HG03139 (cell line): ENCODE measurements around the gene ITPR1.
A peak's percentile ranks its signal among the peaks of the same experiment; 100 is the strongest.

Experiments
- ATAC-seq: cut with Tn5 transposase; IDR thresholded peaks from one replicate; pipeline ENCODE4 v1.9.1; 2021; ENCODE audit not compliant: unreplicated experiment

Gene ITPR1

DNA sequence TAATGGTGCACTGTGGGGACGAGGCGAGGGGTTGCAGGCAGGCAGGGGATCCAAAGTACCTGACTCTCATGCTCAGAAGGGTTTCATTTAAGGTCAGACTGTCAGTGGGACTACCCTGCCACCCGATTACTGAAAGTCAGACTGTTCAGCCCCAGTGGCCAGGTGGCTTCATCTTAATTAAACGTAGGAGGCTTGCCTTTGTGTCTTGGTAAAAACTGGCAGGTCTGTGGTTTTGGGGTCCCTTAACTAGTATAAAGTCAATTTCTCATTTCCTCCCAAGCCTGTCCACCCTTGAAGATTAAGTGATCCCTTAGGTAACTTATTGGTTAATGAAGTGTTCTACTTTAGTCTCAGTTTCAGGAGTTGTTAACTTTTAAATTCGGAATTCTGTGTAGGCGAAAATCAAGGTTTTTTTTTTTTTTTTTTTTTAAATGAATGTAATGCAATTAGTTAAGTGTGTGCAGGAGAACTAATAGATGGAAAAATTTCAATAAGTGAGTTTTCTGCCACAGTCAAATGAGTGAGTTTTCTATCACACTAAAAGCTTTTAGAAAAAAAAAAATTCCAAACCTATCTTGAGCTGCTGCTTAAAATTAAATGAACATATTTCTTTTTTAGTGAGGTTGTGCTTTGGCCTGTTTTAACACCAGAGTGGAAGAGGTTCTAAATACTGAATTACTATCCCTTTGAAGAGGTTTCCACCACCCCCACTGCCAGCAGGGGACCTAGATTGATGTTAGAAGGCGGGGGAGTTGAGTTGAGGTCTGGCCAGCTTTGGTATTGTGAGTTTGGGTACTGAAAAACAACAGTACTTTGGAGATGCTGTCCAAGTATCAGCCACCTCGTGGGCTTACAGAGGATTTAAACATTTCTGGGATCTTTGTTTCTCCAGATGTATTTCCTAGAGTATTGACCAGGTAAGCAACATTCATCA is 15.2 kb downstream of the ITPR1 start:
- ATAC-seq: peak; percentile 62

DNA sequence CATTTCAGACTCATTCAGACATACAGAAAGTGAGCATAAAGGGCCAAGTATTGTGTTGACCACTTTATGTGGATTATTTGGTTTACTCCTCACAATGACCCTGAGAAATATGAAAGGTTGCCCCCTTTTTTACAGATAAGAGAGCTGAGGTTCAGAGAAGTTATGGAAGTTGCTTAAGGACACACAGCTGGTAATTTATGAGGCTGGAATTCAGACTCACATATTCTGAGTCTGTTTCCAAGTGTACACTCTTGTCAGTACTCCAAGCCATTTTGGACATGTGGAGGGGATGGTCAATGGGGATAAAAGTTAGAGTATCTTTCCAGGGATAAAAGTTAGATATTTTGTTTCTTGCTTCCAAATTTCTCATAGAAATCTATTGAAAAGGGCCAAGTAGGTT is 15.9 kb downstream of the ITPR1 start:
- no peak for ATAC-seq

DNA sequence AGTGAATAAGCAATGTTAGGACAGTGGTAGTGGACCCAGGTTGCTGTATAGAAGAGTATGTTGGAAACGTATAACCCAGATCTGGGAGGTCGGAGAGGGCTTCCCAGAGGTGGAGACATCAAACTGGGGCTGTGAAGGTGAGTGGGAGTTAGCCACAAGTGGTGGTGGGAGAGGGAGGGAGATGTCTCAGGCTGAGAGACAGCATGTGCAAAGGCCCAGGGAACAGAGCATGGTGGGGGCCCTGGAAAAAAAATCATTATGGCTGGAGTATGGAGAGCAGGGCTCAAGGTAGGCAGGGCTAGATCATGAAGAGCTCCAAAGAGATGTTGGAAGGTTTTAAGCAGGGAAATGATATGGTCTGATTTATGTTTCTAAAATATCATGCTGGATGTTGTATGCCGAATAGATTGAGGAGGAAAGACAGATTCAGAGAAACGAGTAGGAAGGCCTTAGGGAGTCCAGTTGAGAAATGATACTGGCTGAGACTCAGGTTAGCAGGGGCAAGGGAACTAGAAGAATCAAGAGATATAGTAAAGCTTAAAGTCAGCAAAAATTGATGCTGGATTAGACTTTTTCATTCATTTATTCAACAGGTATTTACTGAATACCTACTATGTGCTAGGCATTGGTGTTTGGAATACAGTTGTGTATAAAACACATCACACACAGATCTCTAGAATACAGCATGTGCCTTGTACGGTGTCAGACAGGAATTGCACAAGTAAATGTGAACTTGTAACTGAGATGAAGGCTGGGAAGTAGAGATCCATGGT is 17.0 kb downstream of the ITPR1 start:
- no peak for ATAC-seq

DNA sequence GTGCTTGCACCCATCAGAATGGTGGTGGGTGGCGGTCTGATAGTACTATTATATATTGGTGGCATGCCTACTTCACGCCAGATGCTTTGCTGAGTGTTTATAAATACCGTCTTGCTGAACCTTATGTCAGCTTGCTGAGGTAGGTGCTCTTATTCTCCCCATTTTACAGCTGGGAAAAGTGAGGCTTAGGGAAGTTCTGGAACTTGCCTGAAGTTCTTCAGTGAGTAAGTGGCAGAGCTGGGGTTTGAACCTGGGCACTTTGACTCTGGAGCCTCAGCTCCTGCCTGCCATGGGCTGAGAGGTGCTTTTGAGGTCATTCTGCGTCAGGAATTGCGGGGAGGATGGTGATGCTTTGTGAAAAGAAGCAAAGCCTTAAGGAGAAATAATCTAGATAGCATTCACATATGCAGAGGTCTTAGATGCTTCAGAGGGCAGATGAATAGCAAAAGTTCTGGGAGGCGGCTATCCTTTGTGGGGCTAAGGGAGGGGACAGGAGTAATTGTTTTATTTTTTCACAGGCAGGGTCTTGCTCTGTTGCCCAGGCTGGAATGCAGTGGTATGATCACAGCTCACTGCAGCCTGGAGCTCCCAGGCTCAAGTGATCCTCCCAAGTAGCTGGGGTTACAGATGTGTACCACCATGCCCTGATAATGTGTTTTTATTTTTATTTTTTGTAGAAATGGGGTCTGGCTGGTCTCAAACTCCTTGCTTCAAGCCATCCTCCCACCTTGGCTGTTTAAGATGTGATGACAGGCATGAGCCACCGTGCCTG is 18.5 kb downstream of the ITPR1 start:
- ATAC-seq: no peak

DNA sequence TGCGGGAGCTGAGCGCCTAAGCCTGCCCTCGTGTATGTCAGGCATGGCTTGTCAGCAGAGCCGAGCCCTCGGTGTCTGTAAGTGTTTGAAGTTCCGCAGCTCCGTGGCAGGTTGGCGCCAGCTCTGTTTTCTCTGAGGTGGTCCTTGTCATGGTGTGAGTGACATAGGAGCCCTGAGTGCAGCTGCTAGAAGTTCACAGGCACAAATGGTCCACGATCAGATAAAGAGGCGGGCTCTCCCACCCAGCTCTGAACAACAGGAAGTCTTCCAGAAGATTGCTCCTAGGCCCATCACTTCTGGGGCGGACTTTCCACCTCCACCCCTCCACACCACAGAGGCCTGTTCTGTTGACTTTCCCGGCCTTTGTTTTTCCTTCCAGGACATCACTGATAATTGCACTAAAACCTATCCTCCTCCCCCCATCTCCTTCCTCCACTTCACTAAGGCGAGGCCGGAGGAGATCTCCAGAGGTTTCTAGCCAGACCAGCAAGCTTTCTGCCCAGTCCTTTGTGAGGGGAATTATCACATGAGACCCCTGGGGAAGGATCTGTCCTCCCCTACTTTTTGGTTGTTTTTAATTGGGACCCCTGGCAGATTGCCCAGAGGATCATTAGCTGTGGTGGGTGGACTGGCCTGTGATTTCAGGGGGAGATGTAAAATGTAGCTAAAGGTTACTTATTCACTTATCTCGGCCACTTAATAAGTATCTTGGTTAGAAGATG is 19.9 kb downstream of the ITPR1 start:
- ATAC-seq: no peak

DNA sequence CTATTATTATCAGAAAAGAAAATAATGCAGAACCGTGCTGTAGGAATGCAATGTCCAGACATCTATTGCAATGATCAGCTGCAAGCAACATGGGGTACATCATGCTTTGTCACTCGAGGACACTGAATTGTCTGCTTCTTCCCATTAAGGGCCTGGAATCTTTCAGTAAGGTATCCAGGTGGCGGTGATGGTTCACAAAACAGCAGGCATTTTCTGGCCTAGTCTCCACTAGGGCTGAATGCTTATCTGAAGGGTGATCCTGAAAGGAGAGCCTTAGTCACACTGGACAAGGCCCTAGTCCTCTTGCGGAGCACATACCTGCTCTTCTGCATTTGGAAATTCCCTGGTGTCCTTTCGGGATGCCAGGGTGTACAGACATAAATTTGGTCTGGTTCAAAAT is 21.2 kb downstream of the ITPR1 start:
- ATAC-seq: no peak

DNA sequence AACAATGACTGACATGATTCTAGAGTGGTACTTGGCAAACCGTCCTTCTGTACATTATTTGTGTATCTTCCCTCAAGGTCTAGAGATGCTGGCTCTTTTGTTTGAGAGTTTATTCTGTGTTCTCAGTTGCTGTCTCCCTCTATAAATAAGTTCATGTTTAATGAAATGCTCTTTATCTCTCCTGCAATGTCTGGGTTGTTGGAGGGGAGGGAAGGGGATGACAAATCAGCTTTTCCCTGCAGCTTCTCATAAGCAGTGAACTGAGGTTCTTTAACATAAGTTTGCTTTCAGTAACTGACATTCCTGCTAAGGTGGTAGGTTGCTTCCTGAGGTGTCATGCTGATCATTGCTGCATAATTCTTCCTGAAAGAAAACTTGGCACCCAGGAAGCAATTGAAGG is 21.8 kb downstream of the ITPR1 start:
- no peak for ATAC-seq

DNA sequence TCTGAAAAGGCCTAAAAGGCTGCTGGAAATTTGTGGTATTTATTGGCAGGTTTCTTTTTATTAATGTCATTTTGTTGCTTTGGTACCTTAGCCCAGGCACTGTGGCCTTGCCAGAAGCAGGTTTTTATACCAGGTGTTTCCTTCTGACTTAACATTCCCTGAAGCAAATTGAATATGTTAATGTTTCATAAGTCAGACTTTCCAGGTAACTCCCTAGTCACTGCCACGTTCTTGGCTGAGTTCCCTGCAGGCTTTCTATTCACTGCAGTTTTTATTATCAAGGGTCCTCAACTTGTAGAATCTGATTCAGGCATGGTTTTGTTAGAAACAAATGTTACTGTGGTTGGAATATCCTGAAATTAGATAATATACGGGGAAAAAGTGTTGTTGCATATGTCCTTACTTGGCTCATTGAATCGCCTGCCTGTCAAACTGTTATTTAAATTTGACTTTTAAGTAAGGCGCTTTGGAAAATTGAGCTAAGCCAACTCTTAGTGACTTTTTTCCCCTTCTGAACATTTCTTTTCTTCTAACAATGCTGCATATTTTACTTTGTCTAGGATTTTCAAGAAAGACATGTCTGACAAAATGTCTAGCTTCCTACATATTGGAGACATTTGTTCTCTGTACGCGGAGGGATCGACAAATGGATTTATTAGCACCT is 22.9 kb downstream of the ITPR1 start:
- ATAC-seq: no peak

DNA sequence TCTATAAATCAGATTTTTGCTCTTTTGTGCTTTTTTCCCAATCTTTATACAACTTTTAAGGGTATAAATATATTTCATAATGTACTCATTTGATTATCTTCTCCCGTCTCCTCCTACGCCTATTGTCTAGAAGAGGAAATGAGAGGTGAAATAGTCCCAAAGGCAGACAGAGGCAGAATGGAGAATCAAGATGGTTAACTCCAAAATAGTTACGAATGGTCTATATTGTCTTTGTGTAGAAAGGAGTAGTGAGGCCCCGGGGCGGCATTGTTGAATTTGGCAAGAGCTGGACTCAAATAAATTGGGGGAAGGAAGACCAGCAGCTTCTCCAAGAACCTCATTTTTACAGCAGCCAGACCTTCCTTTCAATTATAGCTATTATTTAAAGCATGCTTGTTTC is 23.9 kb downstream of the ITPR1 start:
- ATAC-seq: no peak

DNA sequence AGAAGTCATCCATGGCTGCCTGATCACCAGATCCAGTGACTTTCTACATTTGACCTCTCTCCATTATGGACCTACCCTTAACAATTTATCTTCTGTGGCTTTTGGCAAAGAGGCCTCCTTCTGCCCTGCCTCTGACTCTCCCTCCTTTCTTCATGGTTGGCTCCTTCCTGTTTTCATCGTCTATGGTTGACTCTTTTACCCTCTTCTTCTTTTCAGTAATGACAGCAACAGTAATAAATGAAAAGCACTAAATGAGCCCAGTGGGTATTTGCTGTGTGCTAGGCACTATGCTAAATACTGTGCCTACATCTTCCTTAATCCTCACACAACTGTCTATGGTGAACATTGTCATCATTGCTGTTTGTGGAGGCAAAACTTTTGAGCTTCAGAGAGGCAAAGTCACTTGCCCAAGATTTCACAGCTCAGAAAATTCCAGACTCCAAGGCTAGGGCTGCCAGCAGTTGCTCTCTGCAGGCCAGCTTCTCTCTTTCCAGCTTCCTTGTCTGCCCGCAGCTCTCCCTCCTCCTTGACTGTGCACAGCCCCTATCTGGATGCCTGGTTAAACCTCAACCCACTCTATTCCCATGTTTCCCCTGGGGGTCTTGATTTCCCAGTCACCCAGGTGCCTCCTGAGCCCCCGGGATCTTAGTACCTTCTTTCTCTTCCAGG is 24.6 kb downstream of the ITPR1 start:
- ATAC-seq: no peak

DNA sequence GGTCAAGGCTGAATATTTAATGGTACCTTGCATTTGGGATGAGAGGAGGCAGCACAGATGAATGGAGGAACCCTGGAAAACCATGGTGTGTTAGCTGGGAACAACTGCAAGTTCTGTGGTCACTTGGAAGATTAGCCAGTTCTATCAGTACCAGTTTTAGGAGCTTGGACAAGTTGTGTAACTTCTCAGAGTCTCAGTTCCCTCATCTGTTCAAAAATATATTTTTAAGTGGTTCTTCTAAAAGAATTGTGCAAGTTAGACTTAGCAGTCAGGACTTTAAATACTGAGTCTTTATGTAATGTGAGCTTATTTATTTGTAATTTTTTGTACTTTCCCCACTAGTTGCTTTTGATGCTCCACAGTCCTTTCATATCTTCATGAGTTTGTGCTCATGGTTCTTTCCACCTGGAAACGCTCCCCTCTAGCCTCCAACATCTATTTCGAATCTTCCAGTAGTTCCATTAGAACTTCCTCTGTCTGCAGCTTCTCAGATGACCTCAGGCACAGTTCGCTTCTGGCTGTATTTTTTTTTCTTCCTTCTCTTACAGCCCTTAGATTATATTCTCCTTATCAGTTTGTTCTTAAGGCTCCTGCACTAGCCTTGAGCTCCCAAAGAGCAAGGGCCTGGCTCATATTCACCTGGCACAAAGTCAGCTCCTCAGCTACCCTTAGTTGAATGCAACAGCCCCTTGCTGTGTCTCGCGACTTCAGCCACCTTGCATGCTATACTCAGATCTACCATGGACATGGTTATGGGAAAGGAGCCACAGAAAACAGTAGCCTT is 27.1 kb downstream of the ITPR1 start:
- ATAC-seq: no peak

DNA sequence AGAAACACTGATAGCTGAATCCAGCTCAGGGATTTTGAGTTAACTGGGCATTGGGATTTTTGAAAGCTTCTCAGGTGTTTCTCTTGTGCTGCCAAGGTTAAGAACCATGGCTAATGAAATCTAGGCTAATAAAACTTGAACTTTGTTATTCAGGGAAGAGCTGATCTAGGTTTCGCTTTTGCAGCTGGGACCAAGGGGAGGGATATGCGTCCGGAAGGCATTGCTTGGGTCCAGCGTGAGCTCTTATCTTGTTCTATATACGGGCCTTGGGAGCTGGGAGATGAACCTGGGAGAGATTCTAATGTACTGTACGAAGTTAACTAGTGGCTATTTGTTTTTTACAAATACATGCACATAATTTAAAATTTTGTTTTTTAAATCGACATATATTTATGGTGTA is 29.8 kb downstream of the ITPR1 start:
- no peak for ATAC-seq

DNA sequence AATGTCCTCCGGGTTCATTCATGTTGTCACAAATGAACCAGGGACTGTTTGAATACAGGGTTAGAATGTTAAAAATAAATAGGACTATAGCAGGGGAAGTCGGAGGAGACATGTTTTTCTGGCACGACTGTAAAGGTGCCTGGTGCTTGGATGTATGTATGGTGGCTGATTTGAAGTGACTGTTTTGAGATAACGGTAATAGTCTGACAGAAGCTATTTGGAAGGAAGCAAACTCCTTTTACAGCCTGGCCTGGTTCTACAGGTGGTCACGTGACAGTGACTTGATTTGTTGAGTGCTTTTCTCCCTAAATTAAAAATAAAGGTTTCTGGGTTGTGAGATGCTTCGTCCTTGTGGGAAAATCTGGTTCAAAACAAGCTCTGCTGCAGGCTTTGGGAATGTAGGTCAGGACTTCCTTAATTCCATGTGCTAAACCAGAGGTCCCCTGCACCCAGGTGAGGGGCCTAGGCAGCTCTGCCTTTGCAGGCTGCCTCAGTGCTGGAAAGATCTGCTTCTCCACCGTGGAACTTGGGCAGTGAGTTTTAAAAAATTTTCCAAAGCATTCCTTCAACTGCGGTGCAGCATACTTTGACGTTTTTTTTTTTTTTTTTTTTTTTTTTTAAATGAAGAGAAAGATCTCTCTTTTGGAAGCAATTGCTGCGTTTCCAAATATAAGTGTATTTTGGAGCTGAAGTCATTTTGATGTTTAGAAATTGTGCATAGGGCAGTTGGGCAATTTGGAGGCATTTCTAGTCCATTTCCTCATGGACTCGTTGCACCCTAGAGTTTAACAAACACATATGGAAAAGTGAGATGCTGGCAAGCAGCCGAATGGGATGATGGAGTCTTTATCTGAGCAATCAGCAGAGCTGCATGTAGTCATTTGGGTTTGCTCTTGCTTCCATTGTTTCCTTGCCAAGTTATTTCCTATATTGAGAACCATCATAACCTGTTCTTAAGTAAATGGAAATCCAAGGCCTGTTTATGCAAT is 30.9 kb downstream of the ITPR1 start:
- no peak for ATAC-seq

DNA sequence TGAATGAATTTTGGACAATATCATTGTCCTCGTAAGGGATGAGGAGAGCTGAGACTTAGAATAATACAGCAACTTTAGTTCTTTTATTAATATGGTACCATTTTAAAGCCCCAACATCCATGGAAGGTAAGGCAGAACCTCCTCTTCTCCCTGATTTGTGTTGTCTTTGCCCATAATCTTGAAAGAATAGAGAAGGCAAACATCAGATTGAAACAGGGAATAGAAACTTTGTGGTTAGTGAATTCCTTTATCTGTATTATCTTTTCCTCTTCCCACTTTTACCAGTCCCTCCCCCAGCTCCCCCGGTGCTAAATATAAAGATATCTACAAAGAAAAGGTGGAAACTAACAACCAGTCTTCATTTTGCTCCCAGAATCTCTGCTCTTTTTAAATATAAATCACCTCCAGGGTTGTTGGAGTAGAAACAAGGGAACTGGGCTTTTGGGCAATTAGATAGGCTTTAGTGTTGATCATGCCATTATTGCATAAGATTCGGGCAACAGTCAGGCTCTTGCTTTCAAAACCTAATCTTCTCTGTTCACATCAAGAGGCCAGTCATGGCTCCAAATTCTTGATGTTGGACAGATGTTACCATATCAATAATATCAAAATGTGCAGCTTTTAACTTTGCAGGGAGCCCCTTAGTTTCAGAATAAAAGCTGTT is 32.5 kb downstream of the ITPR1 start:
- ATAC-seq: no peak

DNA sequence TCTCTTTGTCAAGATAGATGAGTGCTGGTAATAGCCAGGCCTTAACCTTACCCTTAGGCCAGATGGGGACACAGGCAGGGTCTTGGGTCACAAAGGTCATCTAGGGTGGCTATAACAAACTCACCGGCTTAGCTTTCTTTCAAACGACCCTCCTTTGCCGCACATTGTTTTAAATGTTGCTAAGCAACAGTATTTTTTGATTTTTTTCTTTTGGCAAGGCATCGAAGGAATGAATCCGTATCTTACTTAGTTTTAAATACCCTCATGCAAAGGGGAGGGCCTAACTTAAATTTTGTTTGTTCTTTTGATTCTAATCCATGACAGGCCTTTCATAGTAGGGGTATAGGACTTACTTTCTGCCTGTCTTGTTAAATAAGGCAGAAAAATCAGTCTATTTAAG is 35.2 kb downstream of the ITPR1 start:
- ATAC-seq: no peak

DNA sequence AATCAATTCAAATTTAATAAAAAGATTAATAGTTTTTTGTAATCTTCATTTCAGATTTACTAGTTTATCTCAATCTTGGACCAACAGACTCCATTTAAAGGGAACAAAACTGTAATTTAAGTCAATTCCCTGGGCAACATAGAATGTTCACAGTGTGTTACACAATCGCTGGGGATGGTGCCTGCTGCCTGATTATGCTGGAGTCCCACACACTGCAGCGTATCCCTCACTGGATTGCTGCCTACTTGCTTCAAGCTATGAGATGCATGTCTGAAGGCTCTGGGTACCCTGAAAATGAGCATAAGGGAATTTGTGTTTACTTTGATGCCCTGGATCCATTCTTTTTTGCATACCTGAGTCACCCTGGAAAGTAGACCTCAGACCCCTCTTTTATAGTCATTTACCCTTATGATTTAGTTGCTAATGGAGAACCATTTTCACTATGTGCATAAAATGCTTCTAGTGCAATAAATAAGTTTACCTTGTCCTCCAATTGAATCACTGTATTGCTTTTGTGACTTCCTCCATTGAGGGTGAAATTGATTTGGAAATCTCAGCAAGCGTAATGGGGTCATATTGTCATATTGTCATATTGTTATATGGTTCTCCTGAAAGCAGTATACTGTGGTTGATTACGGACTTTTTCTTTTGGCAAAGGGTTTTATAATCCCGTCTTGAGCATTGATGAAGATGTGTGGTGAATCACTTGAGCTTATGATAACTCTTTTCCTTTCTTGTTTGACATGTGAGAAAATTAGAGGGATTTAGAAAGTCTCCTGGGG is 35.9 kb downstream of the ITPR1 start:
- ATAC-seq: no peak
